GM19468 (cell line): ENCODE results near the gene TECTA.
"Not testable (repeated sequence)": the region's sequence is repeated elsewhere in the genome, so short reads cannot be mapped to it uniquely, and the experiment has no call there.

ENCODE experiments used
- ATAC-seq: cut with Tn5 transposase; IDR thresholded peaks from one replicate; pipeline ENCODE4 v1.9.1; 2021; ENCODE audit warnings: mild to moderate bottlenecking, moderate library complexity, moderate number of reproducible peaks; ENCODE audit not compliant: unreplicated experiment; ENCODE audit errors: extremely low read depth

Gene TECTA

DNA sequence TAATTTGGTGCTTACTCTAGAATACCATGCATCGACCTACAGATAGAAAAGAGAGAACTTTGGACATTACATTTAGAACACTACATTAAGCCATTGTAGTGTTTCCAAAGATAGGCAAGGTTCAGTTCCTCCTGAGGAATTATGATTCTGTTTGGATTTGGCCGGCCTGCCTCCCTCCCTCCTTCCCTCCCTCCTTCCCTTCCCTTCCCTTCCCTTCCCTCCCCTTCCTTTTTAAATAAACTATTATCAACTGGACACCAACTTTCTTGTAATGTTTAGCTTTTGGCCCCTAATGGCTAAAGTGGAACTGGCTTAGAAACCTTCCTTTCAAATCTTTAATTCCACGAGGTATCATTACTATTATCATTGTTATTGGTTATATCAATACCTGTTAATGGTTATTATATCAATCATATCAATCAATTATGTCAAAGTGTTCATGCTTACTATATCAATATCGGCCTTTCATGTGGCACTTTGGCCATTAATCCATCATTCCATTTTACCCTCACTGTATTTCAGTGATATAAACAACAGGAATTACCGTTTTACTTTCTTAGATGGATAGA, 60.4 kb downstream of the TECTA start:
- ATAC-seq, result no peak

GRCh38 chr11:121163658-121164308, 62.7 kb downstream of the TECTA start:
- ATAC-seq, result no peak

- not testable (repeated sequence) for ATAC-seq
Measured at GRCh38 chr11:121177629-121178028, 76.6 kb downstream of the TECTA start.

GRCh38 chr11:121179306-121179705, 78.3 kb downstream of the TECTA start:
- no peak for ATAC-seq

- no peak for ATAC-seq
Measured at GRCh38 chr11:121180183-121180582, 79.1 kb downstream of the TECTA start.

- ATAC-seq, result no peak
Measured at GRCh38 chr11:121188776-121189175, 87.7 kb downstream of the TECTA start.

- ATAC-seq, result no peak
Measured at GRCh38 chr11:121191818-121192217, 90.8 kb downstream of the TECTA start.

DNA sequence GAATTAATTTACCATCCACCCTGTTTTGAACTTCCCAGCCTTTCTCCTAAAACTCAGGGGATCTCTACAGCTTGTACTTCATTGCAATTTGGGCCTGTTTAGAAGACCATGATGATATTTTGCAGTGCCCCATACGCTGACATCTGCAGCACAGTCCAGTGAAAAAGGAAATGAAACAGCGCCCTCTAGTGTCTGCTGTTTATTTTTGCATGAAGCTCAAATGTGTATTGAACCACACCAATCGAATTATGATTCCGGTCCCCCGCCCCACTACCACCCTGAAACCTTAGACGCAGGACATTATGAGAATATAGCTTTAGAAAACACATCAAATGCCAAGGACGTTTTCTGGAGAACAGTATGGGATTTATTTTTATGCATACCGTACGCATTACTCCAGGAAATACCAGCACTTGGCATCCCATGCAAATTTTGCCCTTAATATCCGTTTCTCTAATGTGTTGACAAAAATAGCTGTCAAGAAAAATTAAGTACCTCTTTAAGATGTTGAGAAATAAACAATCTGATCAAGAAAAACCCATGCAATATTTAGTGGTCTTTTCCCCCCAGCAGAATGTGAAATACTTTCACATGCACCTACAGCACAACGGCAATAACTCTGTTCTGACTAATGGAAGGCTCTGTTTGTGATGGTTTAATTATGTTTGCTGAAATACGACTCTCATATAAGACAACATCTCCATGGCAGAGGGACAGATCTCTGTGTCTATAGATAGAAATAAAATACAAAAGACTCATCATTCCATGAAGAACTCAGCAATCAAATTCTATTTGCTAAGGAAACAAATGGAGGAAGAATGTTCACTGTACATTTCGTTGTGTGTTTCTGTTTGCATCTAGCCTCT, 93.9 kb downstream of the TECTA start:
- peak; percentile 76 for ATAC-seq

DNA sequence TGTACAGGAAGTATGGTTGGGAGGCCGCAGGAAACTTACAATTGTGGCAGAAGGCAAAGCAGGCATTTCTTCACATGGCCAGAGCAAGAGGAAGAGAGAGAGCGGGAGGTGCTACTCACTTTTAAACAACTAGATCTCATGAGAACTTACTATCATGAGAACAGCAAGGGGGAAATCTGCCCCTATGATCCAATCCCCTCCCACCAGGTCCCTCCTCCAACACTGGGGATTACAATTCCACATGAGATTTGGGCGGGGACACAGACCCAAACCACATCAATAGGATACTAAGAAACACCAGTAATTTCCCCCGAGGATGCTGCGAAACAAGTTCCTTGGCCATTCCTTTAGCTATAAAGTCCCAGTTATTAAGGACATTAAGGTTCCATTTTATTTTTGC, 97.4 kb downstream of the TECTA start:
- ATAC-seq, result no peak

DNA sequence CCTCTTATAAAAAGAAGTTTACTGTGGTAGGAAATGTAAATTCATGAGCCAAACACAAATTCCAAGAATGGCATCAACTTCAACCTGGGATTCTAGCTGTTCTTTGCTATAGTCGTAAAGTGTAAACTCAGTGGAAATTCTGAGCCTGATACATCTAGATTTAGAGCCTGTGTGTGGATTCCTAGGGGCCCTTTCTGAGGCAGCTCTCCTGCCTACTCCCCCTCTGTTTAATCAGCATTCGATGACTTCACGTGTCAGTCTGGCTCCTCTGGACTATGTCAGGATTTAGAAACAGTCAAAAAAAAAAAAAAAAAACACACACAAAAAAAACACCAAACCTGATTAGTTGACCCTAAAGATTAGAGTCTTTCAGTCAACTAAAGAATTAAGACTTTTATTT, 98.5 kb downstream of the TECTA start:
- ATAC-seq, result no peak

DNA sequence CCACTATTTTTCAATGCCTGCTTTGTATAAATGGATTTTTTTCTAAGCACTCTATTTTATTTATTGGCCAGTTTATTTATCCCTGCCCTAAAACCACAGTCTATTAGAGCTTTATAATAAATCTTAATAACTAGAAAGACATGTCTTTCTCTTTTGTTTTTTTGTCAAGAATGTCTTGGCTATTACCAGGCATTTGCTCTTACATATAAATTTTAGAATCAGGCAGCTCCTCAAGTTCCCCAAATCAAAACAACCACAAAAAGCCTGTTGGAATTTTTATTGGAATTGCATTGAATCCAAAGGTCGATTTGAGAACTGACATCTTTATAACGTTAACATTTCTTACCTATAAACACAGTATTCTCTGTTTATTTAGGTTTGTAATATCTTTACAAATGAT, 105.8 kb downstream of the TECTA start:
- ATAC-seq, result no peak

- peak; percentile 54 for ATAC-seq
Measured at GRCh38 chr11:121207485-121208115, 106.6 kb downstream of the TECTA start.

DNA sequence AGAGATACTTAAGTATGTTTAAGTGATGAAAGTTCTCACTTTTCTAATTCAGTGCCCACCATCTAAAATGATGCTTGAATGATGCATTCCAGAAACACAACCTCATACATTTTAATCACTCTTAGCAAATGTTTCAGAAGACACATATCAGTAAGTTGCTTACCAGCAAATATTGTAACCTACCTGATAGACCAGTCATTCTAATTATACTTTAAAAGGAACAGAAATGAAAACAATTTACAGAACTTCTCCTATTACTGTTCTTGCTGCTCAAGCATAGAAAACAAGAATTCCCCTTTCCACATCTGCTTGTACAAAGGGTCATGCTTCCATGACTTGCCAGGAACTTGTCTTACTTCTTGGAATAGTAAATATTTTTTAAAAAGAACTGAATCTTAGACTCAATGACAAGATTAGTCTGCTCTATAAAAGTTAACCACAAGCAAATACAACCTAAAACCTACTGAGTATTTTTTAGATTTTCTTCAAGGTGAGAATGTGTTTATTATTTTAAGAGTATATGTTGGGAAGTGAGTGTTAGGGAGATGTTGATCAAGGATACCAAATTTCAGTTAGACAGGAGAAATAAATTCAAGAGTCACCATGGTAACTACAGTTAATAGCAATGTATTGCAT, 109.5 kb downstream of the TECTA start:
- ATAC-seq, result no peak

DNA sequence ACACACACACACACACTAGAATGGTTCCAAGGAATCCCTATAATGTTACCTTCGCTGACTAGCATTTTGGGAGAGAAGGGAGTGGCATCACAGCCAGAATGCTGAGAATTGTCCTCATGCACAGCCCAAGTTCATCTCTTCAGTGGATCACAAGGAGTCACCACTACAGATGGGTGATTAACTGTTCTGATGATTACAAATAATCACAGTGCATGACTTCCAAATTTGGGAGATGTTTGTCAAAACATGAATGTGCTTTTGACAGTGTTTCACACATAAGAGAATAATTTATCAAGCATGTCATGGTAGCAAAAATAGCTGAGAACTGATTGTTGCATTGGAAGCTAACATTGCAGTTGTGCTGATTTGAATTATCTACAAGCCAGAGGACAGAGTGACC, 110.6 kb downstream of the TECTA start:
- ATAC-seq, result no peak

DNA sequence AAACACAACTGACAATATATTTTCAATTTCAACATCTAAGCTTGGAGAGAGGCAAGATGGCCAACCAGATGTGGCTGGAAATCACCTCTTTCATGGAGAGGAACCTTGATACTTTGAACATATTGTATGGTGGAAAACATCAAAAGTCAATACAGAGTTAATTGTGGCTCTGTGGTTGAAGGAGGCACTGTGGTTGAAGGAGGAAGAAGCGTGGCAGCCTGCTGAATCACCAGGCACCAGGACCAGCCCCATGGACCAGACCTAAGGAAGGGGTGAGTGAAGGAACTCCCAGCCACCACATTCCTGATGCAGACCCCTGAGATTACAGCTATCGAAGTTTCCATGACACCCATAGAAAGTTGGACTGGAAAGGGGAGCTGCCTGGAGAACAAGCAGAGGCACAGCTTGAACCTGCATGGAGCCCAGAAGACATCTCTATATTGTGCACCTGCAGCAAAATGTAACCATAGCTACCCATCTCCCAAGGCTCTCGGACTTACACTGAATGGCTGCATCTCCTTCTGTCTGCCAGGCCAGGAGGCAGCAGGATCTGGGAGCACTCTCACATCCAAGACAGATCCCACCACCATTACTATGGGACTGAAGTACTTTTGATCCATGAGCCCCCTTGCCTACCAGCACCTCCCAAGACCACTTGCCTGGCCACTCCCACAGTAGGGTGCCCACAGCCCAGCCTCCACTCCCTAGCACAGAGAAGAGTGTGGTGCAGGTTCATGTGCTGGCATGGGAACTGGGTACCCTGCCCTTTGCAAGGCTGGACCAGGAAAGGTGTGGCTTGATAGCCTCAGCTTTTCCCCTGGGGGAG, 111.7 kb downstream of the TECTA start:
- ATAC-seq, result no peak

- ATAC-seq, result no peak
Measured at GRCh38 chr11:121213362-121213893, 112.4 kb downstream of the TECTA start.

DNA sequence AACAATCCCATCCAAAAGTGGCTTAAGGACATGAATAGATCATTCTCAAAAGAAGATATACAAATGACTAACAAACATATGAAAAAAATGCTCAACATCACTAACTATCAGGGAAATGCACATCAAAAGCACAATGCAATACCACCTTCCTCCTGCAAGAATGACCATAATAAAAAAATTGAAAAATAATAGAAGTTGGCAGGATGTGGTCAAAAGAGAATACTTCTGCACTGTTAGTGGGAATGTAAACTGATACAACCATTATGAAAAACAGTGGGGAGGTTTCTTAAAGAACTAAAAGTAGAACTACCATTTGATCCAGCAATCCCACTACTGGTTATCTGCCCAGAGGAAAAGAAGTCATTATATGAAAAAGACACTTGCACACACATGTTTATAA, 113.8 kb downstream of the TECTA start:
- ATAC-seq, result no peak

DNA sequence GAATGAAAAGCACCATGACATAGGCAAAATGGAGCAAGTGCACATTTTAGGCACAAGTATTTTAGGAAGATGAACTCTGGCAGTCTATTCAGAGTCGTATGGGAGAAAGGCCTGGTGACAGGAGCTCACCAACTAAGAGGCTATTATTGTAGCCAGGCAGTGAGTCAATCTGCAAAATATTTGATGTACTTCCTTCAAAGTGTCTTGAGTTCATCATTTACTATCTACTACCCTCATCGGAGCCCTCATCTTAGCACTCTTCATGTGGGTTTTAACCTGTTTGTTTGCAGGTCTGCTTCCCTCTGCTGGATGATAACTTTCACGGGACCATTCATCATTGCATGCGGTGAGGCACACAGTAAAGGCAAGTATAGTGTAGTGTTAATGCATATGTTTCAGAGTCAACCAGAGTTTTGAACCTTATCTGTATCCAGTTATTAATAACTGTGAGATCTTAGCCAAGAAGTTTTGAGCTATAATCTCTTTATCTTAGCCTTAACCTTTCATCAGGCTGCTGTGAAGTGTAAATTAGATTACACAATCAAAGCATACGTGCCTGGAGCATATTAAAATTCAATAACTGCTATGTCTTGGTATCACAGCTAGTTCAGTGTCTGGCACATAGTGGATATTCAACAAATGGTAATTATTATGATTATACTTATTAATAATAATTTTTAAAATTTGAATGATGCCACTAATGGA, 120.6 kb downstream of the TECTA start:
- ATAC-seq, result no peak

- ATAC-seq, result no peak
Measured at GRCh38 chr11:121223161-121223560, 122.1 kb downstream of the TECTA start.
